ENCODE measurements around the gene DEPDC7. TPM values are rescaled to one million over a fixed set of nuclear protein-coding genes. Genes with fewer than 3 reads are reported as not detected.
"Not testable (repeated sequence)": the region's sequence is repeated elsewhere in the genome, so short reads cannot be mapped to it uniquely, and the experiment has no call there.

Gene DEPDC7
- 0.55 TPM for total RNA-seq
- long read RNA-seq, partial matches to known transcripts, result 0 of 1 reads
- long read RNA-seq, other reads (novel, unspliced or antisense), result 0 of 1 reads

- no peak within 1 kb of the TSS for H3K27ac ChIP-seq (replicated peaks)
- H3K9me3 ChIP-seq (replicated peaks), result no peaks in the 10 kb centered on the region
- intact Hi-C loops (cut with micrococcal nuclease), result no loop called here
- H3K4me3 ChIP-seq, result peak within 1 kb of the TSS; percentile 69
- H3K27me3 ChIP-seq (ENCODE audit: low read depth), result peaks cover 57% of the 10 kb centered on the region
- TF ChIP-seq CTCF (IDR thresholded peaks at IDR 0.05; ENCODE audit: borderline replicate concordance), result no peak
- H3K36me3 ChIP-seq, result no peaks in the 10 kb centered on the region
- peak; percentile 84 for DNase-seq
- peaks cover 13% of the 10 kb centered on the region for H3K4me1 ChIP-seq
Measured at GRCh38 chr11:33015621-33016551, at the start of gene DEPDC7. TSS of gene DEPDC7 (plus strand) at chr11:33015878. CDS start at chr11:33015956, 78 bp downstream.

- H3K4me3 ChIP-seq, result no peak overlapping the region
- H3K9me3 ChIP-seq (replicated peaks), result no peaks in the 10 kb centered on the region
- intact Hi-C loops (cut with micrococcal nuclease), result no loop called here
- H3K27me3 ChIP-seq (ENCODE audit: low read depth), result no peaks in the 10 kb centered on the region
- H3K4me1 ChIP-seq, result no peaks in the 10 kb centered on the region
- TF ChIP-seq CTCF (IDR thresholded peaks at IDR 0.05; ENCODE audit: borderline replicate concordance), result no peak
- DNase-seq, result no peak
- peaks cover 51% of the 10 kb centered on the region for H3K36me3 ChIP-seq
- no peak overlapping the region for H3K27ac ChIP-seq (replicated peaks)
Measured at GRCh38 chr11:32968541-32968940, 47.1 kb upstream of the DEPDC7 start.

GRCh38 chr11:32972233-32972632 is 43.4 kb upstream of the DEPDC7 start:
- H3K4me3 ChIP-seq; H3K9me3 ChIP-seq (replicated peaks); intact Hi-C loops (cut with micrococcal nuclease); DNase-seq; H3K4me1 ChIP-seq; H3K27me3 ChIP-seq (ENCODE audit: low read depth); H3K27ac ChIP-seq (replicated peaks): not testable (repeated sequence)
- peaks cover 73% of the 10 kb centered on the region for H3K36me3 ChIP-seq

GRCh38 chr11:32972781-32973180 is 42.9 kb upstream of the DEPDC7 start:
- peaks cover 73% of the 10 kb centered on the region for H3K36me3 ChIP-seq
- H3K4me1 ChIP-seq, result no peaks in the 10 kb centered on the region
- no peak overlapping the region for H3K27ac ChIP-seq (replicated peaks)
- no peaks in the 10 kb centered on the region for H3K27me3 ChIP-seq (ENCODE audit: low read depth)
- no peaks in the 10 kb centered on the region for H3K9me3 ChIP-seq (replicated peaks)
- no peak for DNase-seq
- no peak for TF ChIP-seq CTCF (IDR thresholded peaks at IDR 0.05; ENCODE audit: borderline replicate concordance)
- intact Hi-C loops (cut with micrococcal nuclease), result no loop called here
- no peak overlapping the region for H3K4me3 ChIP-seq

GRCh38 chr11:32982626-32983025 is 33.1 kb upstream of the DEPDC7 start:
- Histone ChIP-seq H3K4me3 (no peak overlapping the region), H3K27me3 (ENCODE audit: low read depth) (no peaks in the 10 kb centered on the region), H3K27ac (replicated peaks) (no peak overlapping the region), H3K36me3 (peaks cover 13% of the 10 kb centered on the region), H3K9me3 (replicated peaks) (no peaks in the 10 kb centered on the region), H3K4me1 (no peaks in the 10 kb centered on the region)
- TF ChIP-seq CTCF (IDR thresholded peaks at IDR 0.05; ENCODE audit: borderline replicate concordance), result no peak
- intact Hi-C loops (cut with micrococcal nuclease), result no loop called here
- DNase-seq, result no peak

- Histone ChIP-seq H3K36me3 (peaks cover 6% of the 10 kb centered on the region), H3K4me3 (no peak overlapping the region), H3K9me3 (replicated peaks) (no peaks in the 10 kb centered on the region), H3K27me3 (ENCODE audit: low read depth) (no peaks in the 10 kb centered on the region), H3K27ac (replicated peaks) (no peak overlapping the region), H3K4me1 (no peaks in the 10 kb centered on the region)
- no peak for TF ChIP-seq CTCF (IDR thresholded peaks at IDR 0.05; ENCODE audit: borderline replicate concordance)
- no peak for DNase-seq
- intact Hi-C loops (cut with micrococcal nuclease), result no loop called here
Measured at GRCh38 chr11:32983506-32983905, 32.2 kb upstream of the DEPDC7 start.
